Endothelial cell (in vitro differentiated cells): ENCODE measurements around the gene REEP2. TPM values are rescaled to one million over a fixed set of nuclear protein-coding genes. Genes with fewer than 3 reads are reported as not detected.

ENCODE experiments used
- DNase-seq: peaks from one replicate; pipeline ENCODE4 v3.0.0; 2021; ENCODE audit warnings: low spot score
- H3K27ac Mint-ChIP-seq: one replicate; pipeline ENCODE4 v1.8.0; 2021; ENCODE audit warnings: mixed read lengths, inconsistent platforms; ENCODE audit not compliant: unreplicated experiment
- H3K27me3 Mint-ChIP-seq: one replicate; pipeline ENCODE4 v1.8.0; 2021; ENCODE audit warnings: mild to moderate bottlenecking, moderate library complexity, mixed read lengths, inconsistent platforms; ENCODE audit not compliant: unreplicated experiment
- H3K36me3 Mint-ChIP-seq: one replicate; pipeline ENCODE4 v1.8.0; 2021; ENCODE audit warnings: mild to moderate bottlenecking, low read depth, mixed read lengths, inconsistent platforms; ENCODE audit not compliant: unreplicated experiment
- H3K4me1 Mint-ChIP-seq: one replicate; pipeline ENCODE4 v1.8.0; 2021; ENCODE audit warnings: mild to moderate bottlenecking, mixed read lengths, inconsistent platforms; ENCODE audit not compliant: unreplicated experiment
- H3K4me3 Mint-ChIP-seq: one replicate; pipeline ENCODE4 v1.8.0; 2021; ENCODE audit warnings: mild to moderate bottlenecking, mixed read lengths, inconsistent platforms; ENCODE audit not compliant: unreplicated experiment
- H3K9me3 Mint-ChIP-seq: one replicate; pipeline ENCODE4 v1.8.0; 2021; ENCODE audit warnings: mixed read lengths, inconsistent platforms; ENCODE audit not compliant: unreplicated experiment
- total RNA-seq: library from RNA; stranded (reverse); fragmentation: NEBNext Ultra II Directional; extraction: Animal tissue kit (Norgen Biotek cat#: 25700); gene quantifications from one replicate; pipeline ENCODE4 v1.2.1, GENCODE V29; 2021; ENCODE audit not compliant: unreplicated experiment
- TF ChIP-seq, protein P1 (sequence below): fragments of 200-600 bp; sonication (generic); IDR thresholded peaks from one replicate; pipeline ENCODE4 v1.5.0; 2021; ENCODE audit warnings: antibody characterized with exemption; ENCODE audit not compliant: unreplicated experiment

Gene REEP2
- total RNA-seq, 1 donor from 2014 or later = 72.8 TPM

DNA sequence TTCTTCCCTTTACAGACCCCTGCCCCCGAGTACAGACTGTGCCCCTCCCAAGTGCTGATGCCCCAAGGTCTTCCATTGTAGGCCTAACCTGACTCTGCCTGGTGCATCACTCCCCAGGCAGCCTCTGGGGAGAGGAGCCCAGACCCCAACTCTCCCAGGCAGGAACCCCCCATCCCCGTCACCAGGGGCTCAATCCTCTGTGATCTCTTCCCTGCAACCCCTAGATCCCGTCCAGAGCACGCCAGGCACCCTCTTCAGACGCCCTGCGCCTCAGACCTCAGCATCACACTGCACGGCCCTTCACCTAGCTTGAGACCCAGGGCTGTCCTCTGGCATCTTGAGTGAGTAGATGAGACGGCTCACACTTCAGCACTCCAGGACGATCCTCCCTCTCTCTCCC is 20.0 kb downstream of the REEP2 start:
- Mint-ChIP-seq H3K36me3 (peaks cover 4% of the 10 kb centered on the region), H3K4me3 (no peak overlapping the region), H3K27ac (no peak overlapping the region), H3K27me3 (peaks cover 16% of the 10 kb centered on the region), H3K4me1 (peaks cover 6% of the 10 kb centered on the region), H3K9me3 (no peaks in the 10 kb centered on the region)
- TF ChIP-seq, protein P1, sequence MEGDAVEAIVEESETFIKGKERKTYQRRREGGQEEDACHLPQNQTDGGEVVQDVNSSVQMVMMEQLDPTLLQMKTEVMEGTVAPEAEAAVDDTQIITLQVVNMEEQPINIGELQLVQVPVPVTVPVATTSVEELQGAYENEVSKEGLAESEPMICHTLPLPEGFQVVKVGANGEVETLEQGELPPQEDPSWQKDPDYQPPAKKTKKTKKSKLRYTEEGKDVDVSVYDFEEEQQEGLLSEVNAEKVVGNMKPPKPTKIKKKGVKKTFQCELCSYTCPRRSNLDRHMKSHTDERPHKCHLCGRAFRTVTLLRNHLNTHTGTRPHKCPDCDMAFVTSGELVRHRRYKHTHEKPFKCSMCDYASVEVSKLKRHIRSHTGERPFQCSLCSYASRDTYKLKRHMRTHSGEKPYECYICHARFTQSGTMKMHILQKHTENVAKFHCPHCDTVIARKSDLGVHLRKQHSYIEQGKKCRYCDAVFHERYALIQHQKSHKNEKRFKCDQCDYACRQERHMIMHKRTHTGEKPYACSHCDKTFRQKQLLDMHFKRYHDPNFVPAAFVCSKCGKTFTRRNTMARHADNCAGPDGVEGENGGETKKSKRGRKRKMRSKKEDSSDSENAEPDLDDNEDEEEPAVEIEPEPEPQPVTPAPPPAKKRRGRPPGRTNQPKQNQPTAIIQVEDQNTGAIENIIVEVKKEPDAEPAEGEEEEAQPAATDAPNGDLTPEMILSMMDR = no peak
- DNase-seq = no peak

DNA sequence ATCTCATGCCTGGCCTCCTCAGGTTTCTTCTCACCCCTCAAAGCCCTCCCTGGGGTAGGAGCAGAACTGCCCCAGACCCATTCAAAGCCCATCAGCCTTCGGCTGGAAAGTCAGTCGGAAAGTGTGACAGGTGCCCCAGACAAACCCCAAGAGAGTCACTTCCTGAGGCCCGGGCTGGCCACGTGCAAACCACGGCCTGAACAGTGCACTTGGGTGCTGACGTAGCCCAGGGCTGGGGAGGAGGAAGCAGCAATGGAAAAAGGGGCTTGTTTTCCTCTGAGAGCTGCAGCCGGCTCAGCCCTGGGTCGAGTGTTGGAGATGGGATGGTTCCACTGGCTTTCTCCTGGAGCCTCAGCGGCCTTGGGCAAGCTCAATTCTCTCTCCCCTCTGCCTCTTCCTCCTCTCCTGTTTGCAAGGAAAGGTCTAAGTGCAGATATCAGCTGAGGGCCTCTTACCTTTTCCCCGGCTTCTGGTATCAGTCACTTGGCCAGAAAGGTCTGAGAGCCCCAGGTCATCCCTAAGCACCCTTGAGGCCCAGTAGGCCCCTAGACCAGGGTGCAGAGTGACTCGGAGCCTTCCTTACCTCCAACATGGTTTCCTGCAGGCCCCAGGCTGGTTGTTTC is 20.6 kb downstream of the REEP2 start:
- H3K27ac Mint-ChIP-seq = no peak overlapping the region
- DNase-seq = no peak
- H3K27me3 Mint-ChIP-seq = peaks cover 16% of the 10 kb centered on the region

DNA sequence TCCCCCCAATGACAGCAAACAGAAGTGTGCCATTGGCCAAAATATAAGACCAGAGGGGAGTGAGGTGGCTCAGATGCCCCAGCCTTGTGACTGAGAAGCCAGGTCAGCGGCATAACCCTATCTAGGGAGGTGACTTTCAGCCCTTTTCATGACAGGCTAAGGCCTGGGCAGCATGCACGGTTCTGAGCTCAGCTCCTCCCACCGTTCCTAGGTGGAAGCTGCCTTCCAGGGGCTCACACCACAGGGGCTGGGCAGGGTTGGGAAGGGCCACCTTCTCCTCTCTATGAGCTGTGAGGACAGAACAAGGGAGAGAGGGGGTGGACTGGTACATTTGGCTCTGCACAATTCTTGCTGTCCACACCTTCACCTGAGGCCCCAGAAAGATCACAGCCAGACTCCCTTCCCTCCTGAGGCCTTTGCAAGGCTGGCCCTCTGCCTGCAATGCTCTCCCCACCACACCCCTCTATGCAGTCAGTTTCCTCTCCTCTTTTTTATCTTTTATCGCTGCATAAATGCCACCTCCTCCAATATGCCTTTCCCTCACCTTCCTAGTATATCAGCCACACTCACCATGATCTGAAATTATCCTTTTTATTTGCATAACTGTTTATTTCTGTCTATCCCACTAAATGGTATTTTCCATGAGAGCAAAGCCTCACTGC is 21.3 kb downstream of the REEP2 start:
- Mint-ChIP-seq H3K36me3 (peaks cover 4% of the 10 kb centered on the region), H3K27me3 (peaks cover 12% of the 10 kb centered on the region), H3K9me3 (no peaks in the 10 kb centered on the region), H3K4me1 (peaks cover 6% of the 10 kb centered on the region), H3K27ac (no peak overlapping the region), H3K4me3 (no peak overlapping the region)
- no peak for DNase-seq
- TF ChIP-seq, protein P1 = no peak

More for the DNA sequence above, 20.6 kb downstream of the REEP2 start:
- peaks cover 4% of the 10 kb centered on the region for H3K36me3 Mint-ChIP-seq
- no peaks in the 10 kb centered on the region for H3K9me3 Mint-ChIP-seq
- H3K4me1 Mint-ChIP-seq = peaks cover 6% of the 10 kb centered on the region
- TF ChIP-seq, protein P1 = no peak
- no peak overlapping the region for H3K4me3 Mint-ChIP-seq

DNA sequence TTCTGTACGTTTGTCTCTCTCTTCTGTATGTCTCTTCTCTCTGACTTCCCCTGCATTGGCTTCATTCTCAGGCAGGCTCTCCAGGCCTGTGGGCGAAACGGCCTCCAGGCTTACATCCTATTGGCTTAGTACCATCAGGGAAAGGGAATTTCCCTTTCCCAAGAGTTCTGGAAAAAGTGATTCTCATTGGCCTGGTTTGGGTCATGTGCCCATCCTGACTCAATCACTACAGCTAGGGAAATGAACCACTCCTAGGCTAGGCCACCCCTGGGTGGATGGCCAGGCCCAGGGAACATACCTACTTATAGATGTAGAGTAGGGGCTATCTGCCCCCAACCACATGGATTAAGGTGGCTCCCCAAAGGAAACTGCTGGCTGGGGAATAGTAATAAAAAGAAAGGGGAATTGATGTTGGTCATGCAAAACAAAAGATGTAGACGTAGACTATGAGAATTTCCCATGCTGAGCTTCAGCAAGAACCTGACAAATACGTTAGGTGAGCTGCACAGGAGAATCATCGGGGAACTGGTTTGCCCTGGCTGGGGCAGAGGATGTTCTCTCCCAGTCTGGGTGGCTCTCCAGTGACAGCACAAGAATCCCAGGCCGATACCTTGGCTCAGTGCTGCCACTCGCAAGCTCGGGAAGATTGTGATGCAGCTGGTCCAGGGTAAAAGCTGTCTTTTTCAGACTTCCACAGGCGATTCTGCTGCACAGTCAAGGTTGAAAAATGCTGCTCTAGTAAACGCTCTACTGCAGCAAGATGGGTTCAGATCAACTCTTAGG is 22.7 kb downstream of the REEP2 start:
- no peak for DNase-seq
- Mint-ChIP-seq H3K36me3 (peaks cover 4% of the 10 kb centered on the region), H3K27me3 (peaks cover 10% of the 10 kb centered on the region), H3K4me3 (no peak overlapping the region), H3K27ac (no peak overlapping the region), H3K4me1 (peaks cover 6% of the 10 kb centered on the region), H3K9me3 (no peaks in the 10 kb centered on the region)
- TF ChIP-seq, protein P1 = no peak
